UCSD-AML1 (cell line): Measurements from ENCODE around the gene ITIH6.
"Not testable (repeated sequence)": the region's sequence is repeated elsewhere in the genome, so short reads cannot be mapped to it uniquely, and the experiment has no call there.

Source experiments
- DNase-seq: peaks from one replicate; lab custom pipeline; 2025; ENCODE audit not compliant: unreplicated experiment; lab: John Stamatoyannopoulos, UW

The ITIH6 gene

GRCh38 chrX:54798137-54798536, at the start of gene ITIH6:
TSS of gene ITIH6 (minus strand) at chrX:54798255. CDS start at chrX:54798210, 45 bp downstream.
- DNase-seq: no peak

DNA sequence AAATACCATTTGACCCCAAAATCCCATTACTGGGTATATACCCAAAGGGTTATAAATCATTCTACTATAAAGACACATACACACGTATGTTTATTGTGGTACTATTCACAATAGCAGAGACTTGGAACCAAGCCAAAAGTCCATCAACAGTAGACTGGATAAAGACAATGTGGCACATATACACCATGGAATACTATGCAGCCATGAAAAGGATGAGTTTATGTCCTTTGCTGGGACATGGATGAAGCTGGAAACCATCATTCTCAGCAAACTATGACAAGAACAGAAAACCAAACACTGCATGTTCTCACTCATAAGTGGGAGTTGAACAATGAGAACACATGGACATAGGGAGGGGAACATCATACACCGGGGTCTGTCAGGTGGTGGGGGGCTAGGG, 49.6 kb upstream of the ITIH6 start:
- DNase-seq: not testable (repeated sequence)

GRCh38 chrX:54843050-54843449, 45.0 kb upstream of the ITIH6 start:
- no peak for DNase-seq

DNA sequence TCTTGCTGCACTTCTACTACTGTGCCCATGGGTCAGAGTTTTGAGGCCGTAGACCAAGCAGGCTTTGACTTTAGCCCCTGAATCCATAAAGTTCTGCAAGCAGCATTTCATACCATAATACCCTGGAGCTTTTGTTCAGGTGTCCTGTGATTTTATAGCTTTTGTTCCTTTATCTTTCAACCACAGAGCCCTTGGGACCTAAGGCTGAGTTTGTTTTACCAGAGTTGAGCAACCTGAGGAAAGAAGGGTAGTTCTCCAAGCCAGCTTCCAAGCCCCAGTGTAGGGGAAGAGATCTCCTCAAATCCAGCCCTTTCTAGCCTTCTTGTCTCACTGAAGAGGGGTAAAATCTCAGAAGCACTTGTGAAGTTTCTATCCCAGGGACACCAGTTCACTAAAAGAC, 44.6 kb upstream of the ITIH6 start:
- no peak for DNase-seq

DNA sequence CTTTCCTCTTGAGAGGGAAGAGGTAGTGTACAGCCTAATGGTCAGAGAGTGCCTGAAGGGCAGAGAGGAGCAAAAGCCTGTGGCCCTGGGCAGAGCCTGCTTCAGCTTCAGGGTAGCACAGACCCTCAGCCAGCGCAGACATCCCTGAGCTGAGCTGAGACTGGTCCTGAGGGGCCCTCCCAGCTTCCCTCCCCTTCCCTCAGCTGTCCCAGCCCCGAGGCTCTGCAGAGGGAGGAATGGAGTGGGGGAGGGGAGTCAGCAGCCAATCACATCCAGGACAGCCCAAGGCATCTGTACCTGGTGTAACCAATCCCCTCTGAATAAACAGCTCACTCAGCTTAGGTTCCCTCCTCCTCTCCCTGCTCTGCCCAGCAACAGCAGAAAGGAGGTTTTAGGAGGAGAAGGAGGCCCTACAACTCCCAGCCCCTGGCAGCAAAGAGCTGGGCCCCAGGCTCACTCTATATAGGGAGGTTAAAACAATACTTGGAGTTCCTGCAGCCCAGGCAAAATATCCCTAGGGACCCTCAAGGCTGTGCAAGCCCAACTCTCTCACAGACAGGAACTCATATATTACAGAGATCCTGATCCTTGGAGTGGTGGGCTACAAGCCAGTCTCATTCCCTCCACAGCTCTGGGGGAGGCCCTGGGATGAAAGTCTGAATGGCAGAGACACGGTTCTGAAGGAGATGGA, 43.3 kb upstream of the ITIH6 start:
- not testable (repeated sequence) for DNase-seq

GRCh38 chrX:54838583-54838982, 40.5 kb upstream of the ITIH6 start:
- no peak for DNase-seq

GRCh38 chrX:54826598-54826997, 28.5 kb upstream of the ITIH6 start:
- no peak for DNase-seq

GRCh38 chrX:54825716-54826438, 27.8 kb upstream of the ITIH6 start:
- DNase-seq: no peak

GRCh38 chrX:54824722-54825121, 26.7 kb upstream of the ITIH6 start:
- DNase-seq: no peak

DNA sequence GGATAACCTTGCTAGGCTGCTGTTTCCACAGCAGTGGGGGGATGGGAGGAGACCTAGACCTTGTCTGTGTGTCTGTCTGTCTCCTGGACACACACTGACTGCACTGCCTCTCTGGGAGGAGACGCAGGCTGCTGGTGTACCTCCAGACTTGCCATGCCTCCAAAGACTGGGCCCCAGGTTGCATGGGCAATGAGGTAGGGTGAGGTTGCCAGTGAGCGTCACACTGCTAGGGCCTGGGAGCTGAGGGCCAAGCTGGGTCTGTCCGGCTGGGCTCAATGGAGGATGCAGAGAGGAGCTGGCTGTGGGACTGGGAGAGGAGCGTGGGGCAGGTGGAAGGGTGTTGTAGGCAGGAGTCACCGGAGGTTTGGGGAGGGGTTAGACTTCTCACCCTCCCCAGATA, 26.1 kb upstream of the ITIH6 start:
- DNase-seq: no peak

DNA sequence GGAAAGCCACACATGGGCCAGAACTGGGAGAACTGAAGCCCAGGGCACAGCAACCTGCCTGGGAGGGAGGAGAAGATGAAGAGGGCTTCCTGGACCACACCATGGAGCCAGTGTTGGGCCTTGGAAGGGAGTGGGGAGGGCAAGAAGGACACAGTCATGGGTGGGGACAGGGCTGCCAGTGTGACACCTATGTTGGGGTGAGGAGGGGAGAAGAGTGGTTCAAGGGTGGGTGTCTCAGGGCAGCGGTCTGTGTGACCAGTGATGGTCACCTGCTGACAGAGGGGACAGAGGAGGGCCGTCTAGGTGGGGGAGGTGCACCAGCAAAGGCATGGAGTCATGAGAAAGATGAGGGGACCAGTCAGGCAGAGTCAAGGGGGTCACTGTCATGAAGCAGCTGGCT, 23.3 kb upstream of the ITIH6 start:
- DNase-seq: no peak

DNA sequence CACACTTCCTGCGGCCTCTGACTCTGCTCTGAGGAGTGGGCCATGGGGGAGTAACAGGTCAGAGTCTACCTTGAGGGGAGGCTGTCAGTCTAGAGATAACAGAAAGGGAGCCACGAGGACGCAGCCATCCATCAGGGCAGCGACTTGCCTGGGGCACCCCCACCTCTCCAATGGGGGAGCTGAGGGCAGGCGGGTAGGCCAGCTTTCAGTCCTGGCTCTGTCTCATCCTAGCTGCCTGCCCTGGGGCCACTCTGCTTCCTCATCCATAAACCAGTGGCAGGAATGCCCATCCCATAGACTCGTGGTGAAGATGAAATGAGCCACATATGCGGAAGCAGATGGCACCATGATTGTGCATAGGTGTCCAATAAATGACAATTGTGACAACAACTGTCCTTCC, 22.7 kb upstream of the ITIH6 start:
- no peak for DNase-seq

DNA sequence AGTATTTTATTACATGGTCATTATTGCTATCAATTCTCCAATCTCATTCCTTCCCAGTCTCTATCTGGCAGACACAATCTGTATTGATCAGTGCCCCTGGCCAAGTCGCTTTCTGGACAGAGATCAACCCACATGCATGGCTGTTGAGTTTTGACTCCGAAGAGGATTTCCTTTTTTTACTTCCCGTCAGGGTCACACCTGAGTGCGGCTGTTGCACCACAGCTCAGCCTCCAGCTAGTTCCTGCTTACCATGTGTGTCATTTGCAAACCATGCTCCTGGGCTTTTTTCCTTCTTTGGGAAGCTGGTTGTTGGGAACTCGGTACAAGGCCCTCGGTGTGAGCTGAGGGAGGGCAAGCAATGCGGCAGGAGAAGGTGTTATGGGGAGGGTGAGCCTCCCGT, 21.1 kb upstream of the ITIH6 start:
- DNase-seq: no peak

GRCh38 chrX:54818221-54818620, 20.2 kb upstream of the ITIH6 start:
- DNase-seq: no peak

- DNase-seq: no peak
These were observed 19.3 kb upstream of the ITIH6 start for GRCh38 chrX:54817220-54817820.

- no peak for DNase-seq
These were observed 14.3 kb upstream of the ITIH6 start for GRCh38 chrX:54812306-54812705.

DNA sequence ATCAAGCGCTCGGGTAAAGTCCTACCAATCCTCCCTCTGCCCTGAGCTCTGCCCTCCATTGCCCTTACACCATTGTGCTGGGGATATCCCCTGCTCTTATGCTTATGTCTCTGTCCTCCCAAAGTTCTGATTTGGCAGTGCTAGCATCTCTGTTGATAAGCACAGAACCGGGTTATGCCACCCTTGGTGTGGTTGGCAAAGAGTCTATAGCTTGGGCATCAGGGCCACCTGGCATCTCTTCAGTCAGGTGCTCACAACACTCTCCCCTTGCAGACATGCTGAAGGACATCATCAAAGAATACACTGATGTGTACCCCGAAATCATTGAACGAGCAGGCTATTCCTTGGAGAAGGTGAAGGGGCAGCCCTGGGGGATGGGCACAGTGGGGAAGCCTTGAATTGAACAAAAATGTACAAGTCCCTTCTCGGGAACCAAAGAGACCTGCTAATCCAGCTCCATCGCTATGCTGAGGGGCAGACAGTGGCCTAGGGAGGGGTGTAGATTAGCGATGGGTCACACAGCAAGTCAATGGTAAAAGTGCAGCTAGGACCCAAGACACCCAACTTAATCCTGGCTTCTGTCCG, 13.3 kb upstream of the ITIH6 start:
- DNase-seq: no peak

GRCh38 chrX:54810532-54810931, 12.5 kb upstream of the ITIH6 start:
- DNase-seq: no peak

GRCh38 chrX:54808605-54809483, 10.8 kb upstream of the ITIH6 start:
- DNase-seq: peak; percentile 94

GRCh38 chrX:54808109-54808604, 10.1 kb upstream of the ITIH6 start:
- peak; percentile 78 for DNase-seq
